ENCODE results near the gene FMN1.

Gene FMN1

GRCh38 chr15:33136353-33136752 lies 58.2 kb downstream of the FMN1 start:
- no peaks in the 10 kb centered on the region for H4K20me1 ChIP-seq (ENCODE audit: insufficient read depth)
- no peak overlapping the region for H2AFZ ChIP-seq (ENCODE audit: low read depth)
- no peaks in the 10 kb centered on the region for H3K4me1 ChIP-seq (ENCODE audit: low read depth, poor library complexity, severe bottlenecking)
- H3K27me3 ChIP-seq (ENCODE audit: insufficient read depth, low read depth): no peaks in the 10 kb centered on the region
- H3K4me3 ChIP-seq (IDR thresholded peaks at IDR 0.05; ENCODE audit: insufficient read depth, low read depth, low read length): no peak overlapping the region
- no peak overlapping the region for H3K27ac ChIP-seq
- no peaks in the 10 kb centered on the region for H3K36me3 ChIP-seq (ENCODE audit: insufficient read depth)
- H3K9ac ChIP-seq: no peak overlapping the region
- TF ChIP-seq CTCF (conservative IDR thresholded peaks at IDR 0.05; ENCODE audit: low read depth, low read length): no peak
- H3K79me2 ChIP-seq (ENCODE audit: insufficient read depth, low read depth): no peaks in the 10 kb centered on the region
- H3K4me2 ChIP-seq: no peak overlapping the region

GRCh38 chr15:33135355-33135781 lies 59.1 kb downstream of the FMN1 start:
- no peak for TF ChIP-seq CTCF (conservative IDR thresholded peaks at IDR 0.05; ENCODE audit: low read depth, low read length)
- H3K27ac ChIP-seq: no peak overlapping the region
- H3K36me3 ChIP-seq (ENCODE audit: insufficient read depth): no peaks in the 10 kb centered on the region
- no peak overlapping the region for H2AFZ ChIP-seq (ENCODE audit: low read depth)
- no peaks in the 10 kb centered on the region for H4K20me1 ChIP-seq (ENCODE audit: insufficient read depth)
- H3K9ac ChIP-seq: no peak overlapping the region
- H3K79me2 ChIP-seq (ENCODE audit: insufficient read depth, low read depth): no peaks in the 10 kb centered on the region
- H3K27me3 ChIP-seq (ENCODE audit: insufficient read depth, low read depth): no peaks in the 10 kb centered on the region
- no peak overlapping the region for H3K4me3 ChIP-seq (IDR thresholded peaks at IDR 0.05; ENCODE audit: insufficient read depth, low read depth, low read length)
- H3K4me2 ChIP-seq: no peak overlapping the region
- no peaks in the 10 kb centered on the region for H3K4me1 ChIP-seq (ENCODE audit: low read depth, poor library complexity, severe bottlenecking)

GRCh38 chr15:33132722-33133345 lies 61.7 kb downstream of the FMN1 start:
- Histone ChIP-seq H3K36me3 (ENCODE audit: insufficient read depth) (no peaks in the 10 kb centered on the region), H3K27me3 (ENCODE audit: insufficient read depth, low read depth) (no peaks in the 10 kb centered on the region), H3K79me2 (ENCODE audit: insufficient read depth, low read depth) (no peaks in the 10 kb centered on the region), H3K27ac (no peak overlapping the region), H4K20me1 (ENCODE audit: insufficient read depth) (no peaks in the 10 kb centered on the region), H3K4me1 (ENCODE audit: low read depth, poor library complexity, severe bottlenecking) (no peaks in the 10 kb centered on the region), H2AFZ (ENCODE audit: low read depth) (no peak overlapping the region), H3K9ac (no peak overlapping the region), H3K4me2 (no peak overlapping the region), H3K4me3 (IDR thresholded peaks at IDR 0.05; ENCODE audit: insufficient read depth, low read depth, low read length) (no peak overlapping the region)
- peak; percentile 81 for TF ChIP-seq CTCF (conservative IDR thresholded peaks at IDR 0.05; ENCODE audit: low read depth, low read length)

GRCh38 chr15:33132233-33132580 lies 62.3 kb downstream of the FMN1 start:
- no peak overlapping the region for H3K4me2 ChIP-seq

More at GRCh38 chr15:33132233-33132580, 62.3 kb downstream of the FMN1 start:
- Histone ChIP-seq H3K9ac (no peak overlapping the region), H3K27ac (no peak overlapping the region), H3K36me3 (ENCODE audit: insufficient read depth) (no peaks in the 10 kb centered on the region), H4K20me1 (ENCODE audit: insufficient read depth) (no peaks in the 10 kb centered on the region), H3K27me3 (ENCODE audit: insufficient read depth, low read depth) (no peaks in the 10 kb centered on the region), H3K4me1 (ENCODE audit: low read depth, poor library complexity, severe bottlenecking) (no peaks in the 10 kb centered on the region), H3K4me3 (IDR thresholded peaks at IDR 0.05; ENCODE audit: insufficient read depth, low read depth, low read length) (no peak overlapping the region), H3K79me2 (ENCODE audit: insufficient read depth, low read depth) (no peaks in the 10 kb centered on the region), H2AFZ (ENCODE audit: low read depth) (no peak overlapping the region)
- TF ChIP-seq CTCF (conservative IDR thresholded peaks at IDR 0.05; ENCODE audit: low read depth, low read length): no peak
